ENCODE measurements around the gene TSHZ2. TPM values are rescaled to one million over a fixed set of nuclear protein-coding genes. Genes with fewer than 3 reads are reported as not detected.

The TSHZ2 gene
- polyA plus RNA-seq, 1 donor from 2014 or later, result 4.6 TPM

DNA sequence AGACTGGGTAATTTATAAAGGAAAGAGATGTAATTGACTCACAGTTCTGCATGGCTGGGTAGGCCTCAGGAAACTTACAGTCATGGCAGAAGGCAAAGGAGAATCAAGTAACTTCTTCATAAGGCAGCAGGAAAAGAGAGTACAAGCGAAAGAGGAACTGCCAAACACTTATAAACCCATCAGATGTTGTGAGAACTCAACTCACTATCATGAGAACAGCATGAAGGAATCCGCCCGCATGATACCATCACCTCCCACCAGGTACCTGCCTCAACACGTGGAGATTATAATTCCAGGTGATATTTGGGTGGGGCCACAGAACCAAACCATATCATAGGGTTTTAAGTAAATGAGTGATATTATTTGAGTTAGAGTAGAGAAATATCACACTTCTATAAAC lies 189.3 kb downstream of the TSHZ2 start:
- Histone ChIP-seq H2AFZ (ENCODE audit: low read depth, low read length) (no peak overlapping the region), H3K9me3 (ENCODE audit: low read length) (no peaks in the 10 kb centered on the region), H3K27ac (ENCODE audit: low read length) (no peak overlapping the region), H3K4me2 (ENCODE audit: low read length) (no peak overlapping the region), H3K4me3 (ENCODE audit: low read length) (no peak overlapping the region), H4K20me1 (ENCODE audit: insufficient read depth) (no peaks in the 10 kb centered on the region), H3K9me2 (ENCODE audit: insufficient read depth, low read length) (no peaks in the 10 kb centered on the region), H3K79me2 (replicated peaks; ENCODE audit: insufficient read depth, low read length) (no peaks in the 10 kb centered on the region), H3K27me3 (ENCODE audit: insufficient read depth, low read depth, low read length) (no peaks in the 10 kb centered on the region), H3F3A (ENCODE audit: insufficient read depth, low read length, poor library complexity, severe bottlenecking) (no peaks in the 10 kb centered on the region), H3K9ac (ENCODE audit: low read length) (no peak overlapping the region), H3K36me3 (ENCODE audit: insufficient read depth, low read length) (no peaks in the 10 kb centered on the region)
- TF ChIP-seq, protein P1, sequence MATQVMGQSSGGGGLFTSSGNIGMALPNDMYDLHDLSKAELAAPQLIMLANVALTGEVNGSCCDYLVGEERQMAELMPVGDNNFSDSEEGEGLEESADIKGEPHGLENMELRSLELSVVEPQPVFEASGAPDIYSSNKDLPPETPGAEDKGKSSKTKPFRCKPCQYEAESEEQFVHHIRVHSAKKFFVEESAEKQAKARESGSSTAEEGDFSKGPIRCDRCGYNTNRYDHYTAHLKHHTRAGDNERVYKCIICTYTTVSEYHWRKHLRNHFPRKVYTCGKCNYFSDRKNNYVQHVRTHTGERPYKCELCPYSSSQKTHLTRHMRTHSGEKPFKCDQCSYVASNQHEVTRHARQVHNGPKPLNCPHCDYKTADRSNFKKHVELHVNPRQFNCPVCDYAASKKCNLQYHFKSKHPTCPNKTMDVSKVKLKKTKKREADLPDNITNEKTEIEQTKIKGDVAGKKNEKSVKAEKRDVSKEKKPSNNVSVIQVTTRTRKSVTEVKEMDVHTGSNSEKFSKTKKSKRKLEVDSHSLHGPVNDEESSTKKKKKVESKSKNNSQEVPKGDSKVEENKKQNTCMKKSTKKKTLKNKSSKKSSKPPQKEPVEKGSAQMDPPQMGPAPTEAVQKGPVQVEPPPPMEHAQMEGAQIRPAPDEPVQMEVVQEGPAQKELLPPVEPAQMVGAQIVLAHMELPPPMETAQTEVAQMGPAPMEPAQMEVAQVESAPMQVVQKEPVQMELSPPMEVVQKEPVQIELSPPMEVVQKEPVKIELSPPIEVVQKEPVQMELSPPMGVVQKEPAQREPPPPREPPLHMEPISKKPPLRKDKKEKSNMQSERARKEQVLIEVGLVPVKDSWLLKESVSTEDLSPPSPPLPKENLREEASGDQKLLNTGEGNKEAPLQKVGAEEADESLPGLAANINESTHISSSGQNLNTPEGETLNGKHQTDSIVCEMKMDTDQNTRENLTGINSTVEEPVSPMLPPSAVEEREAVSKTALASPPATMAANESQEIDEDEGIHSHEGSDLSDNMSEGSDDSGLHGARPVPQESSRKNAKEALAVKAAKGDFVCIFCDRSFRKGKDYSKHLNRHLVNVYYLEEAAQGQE (IDR thresholded peaks at IDR 0.05; ENCODE audit: borderline replicate concordance), result no peak
- no peak for TF ChIP-seq SMC3 (conservative IDR thresholded peaks at IDR 0.05; ENCODE audit: poor library complexity)
- no peak for TF ChIP-seq EP300 (conservative IDR thresholded peaks at IDR 0.05; ENCODE audit: poor library complexity, severe bottlenecking)
- TF ChIP-seq MXI1 (conservative IDR thresholded peaks at IDR 0.05; ENCODE audit: poor library complexity, severe bottlenecking), result no peak
- no peak for TF ChIP-seq EZH2 (IDR thresholded peaks at IDR 0.05; ENCODE audit: borderline replicate concordance, insufficient read depth, low read length, poor library complexity, severe bottlenecking)
- TF ChIP-seq RAD21 (conservative IDR thresholded peaks at IDR 0.05), result no peak
- no peak for TF ChIP-seq TAF1 (IDR thresholded peaks at IDR 0.05; ENCODE audit: low read depth)
- TF ChIP-seq POLR2AphosphoS5 (IDR thresholded peaks at IDR 0.05), result no peak
- TF ChIP-seq, protein P2, sequence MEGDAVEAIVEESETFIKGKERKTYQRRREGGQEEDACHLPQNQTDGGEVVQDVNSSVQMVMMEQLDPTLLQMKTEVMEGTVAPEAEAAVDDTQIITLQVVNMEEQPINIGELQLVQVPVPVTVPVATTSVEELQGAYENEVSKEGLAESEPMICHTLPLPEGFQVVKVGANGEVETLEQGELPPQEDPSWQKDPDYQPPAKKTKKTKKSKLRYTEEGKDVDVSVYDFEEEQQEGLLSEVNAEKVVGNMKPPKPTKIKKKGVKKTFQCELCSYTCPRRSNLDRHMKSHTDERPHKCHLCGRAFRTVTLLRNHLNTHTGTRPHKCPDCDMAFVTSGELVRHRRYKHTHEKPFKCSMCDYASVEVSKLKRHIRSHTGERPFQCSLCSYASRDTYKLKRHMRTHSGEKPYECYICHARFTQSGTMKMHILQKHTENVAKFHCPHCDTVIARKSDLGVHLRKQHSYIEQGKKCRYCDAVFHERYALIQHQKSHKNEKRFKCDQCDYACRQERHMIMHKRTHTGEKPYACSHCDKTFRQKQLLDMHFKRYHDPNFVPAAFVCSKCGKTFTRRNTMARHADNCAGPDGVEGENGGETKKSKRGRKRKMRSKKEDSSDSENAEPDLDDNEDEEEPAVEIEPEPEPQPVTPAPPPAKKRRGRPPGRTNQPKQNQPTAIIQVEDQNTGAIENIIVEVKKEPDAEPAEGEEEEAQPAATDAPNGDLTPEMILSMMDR (IDR thresholded peaks at IDR 0.05; ENCODE audit: poor library complexity, severe bottlenecking), result no peak

DNA sequence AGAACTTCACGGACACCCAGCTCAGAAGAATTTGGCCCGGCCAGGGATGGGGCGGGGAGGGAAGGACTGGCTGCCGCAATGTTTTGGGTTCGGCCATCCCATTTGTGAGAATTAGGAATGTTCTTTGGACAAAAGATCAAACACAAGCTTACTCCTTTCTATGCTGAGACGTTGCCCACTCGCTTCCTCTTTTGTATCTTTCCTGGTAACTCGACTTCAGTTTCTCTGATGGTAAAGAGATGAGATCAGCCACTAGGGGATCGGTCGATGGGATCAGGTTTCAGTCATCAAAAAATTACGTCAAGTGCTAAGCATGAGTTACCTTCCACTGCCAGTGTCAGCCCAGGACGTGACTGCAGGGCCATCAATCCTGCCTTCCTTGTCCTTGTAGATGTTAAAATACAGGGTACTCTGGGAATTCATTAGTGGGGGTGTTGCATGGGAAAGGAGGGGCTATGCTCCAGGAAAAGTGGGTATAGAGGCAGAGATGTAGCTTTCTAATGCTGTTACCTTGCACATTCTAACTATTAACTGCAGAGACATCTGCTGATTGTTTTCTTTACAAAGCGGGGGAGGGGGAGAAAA lies 190.2 kb downstream of the TSHZ2 start:
- Histone ChIP-seq H2AFZ (ENCODE audit: low read depth, low read length) (no peak overlapping the region), H3K36me3 (ENCODE audit: insufficient read depth, low read length) (no peaks in the 10 kb centered on the region), H3K9ac (ENCODE audit: low read length) (no peak overlapping the region)

More for the DNA sequence above, 190.2 kb downstream of the TSHZ2 start:
- no peaks in the 10 kb centered on the region for H3K79me2 ChIP-seq (replicated peaks; ENCODE audit: insufficient read depth, low read length)
- TF ChIP-seq, protein P1 (IDR thresholded peaks at IDR 0.05; ENCODE audit: borderline replicate concordance), result no peak
- no peak for TF ChIP-seq SMC3 (conservative IDR thresholded peaks at IDR 0.05; ENCODE audit: poor library complexity)
- TF ChIP-seq EP300 (conservative IDR thresholded peaks at IDR 0.05; ENCODE audit: poor library complexity, severe bottlenecking), result no peak
- no peak for TF ChIP-seq RAD21 (conservative IDR thresholded peaks at IDR 0.05)
- H3F3A ChIP-seq (ENCODE audit: insufficient read depth, low read length, poor library complexity, severe bottlenecking), result no peaks in the 10 kb centered on the region
- H3K4me3 ChIP-seq (ENCODE audit: low read length), result no peak overlapping the region
- no peaks in the 10 kb centered on the region for H4K20me1 ChIP-seq (ENCODE audit: insufficient read depth)
- H3K4me2 ChIP-seq (ENCODE audit: low read length), result no peak overlapping the region
- no peak overlapping the region for H3K27ac ChIP-seq (ENCODE audit: low read length)
- H3K9me3 ChIP-seq (ENCODE audit: low read length), result no peaks in the 10 kb centered on the region
- H3K27me3 ChIP-seq (ENCODE audit: insufficient read depth, low read depth, low read length), result no peaks in the 10 kb centered on the region
- no peaks in the 10 kb centered on the region for H3K9me2 ChIP-seq (ENCODE audit: insufficient read depth, low read length)
